ENCODE measurements around the gene HK1.

DNA sequence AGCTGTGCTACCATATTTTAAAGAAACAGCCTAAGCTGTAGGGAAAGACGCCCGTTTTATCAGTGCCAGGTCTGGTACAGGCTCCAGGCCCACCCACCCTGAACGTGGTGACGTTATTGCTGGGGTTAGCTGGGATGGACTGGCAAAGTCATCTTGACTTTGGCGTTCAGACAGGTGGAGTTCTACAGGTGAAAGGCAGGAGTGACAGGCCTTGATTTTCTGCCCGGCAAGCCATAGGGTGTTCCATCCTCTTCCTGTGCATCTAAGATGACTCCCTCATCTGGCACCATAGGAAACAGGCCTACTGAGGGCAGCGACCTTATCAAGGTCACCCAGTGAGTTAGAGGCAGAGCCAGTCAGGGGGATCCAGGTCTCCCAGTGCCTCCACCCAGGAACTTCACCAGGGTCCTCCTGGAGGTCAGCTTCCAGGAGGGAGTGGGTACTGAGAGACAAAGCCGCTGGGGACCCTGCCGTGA, 41.6 kb downstream of the HK1 start:
- TF ChIP-seq CTCF (IDR thresholded peaks at IDR 0.05) (no peak), POLR2A (IDR thresholded peaks at IDR 0.05) (no peak)

Measured in breast epithelium (tissue), 3 donors.